Naive thymus-derived CD4-positive, alpha-beta T cell (primary cell): Measurements from ENCODE around the gene TGFBR2. TPM values are rescaled to one million over a fixed set of nuclear protein-coding genes. Genes with fewer than 3 reads are reported as not detected.

Experiments used
- ATAC-seq: fragments of 150-1000 bp; cut with Tn5 transposase; 2 replicates; pipeline ENCODE4 v1.10.0; 2021; ENCODE audit warnings: mild to moderate bottlenecking, moderate library complexity
- CTCF ChIA-PET: fragments of 350-600 bp; sonication (Branson Sonifier 250); formaldehyde crosslinking; loops from one replicate; lab custom pipeline; 2021; ENCODE audit warnings: antibody characterized with exemption; lab: Charles Lee
- POLR2A ChIA-PET: fragments of 350-600 bp; sonication (Branson Sonifier 250); formaldehyde crosslinking; loops from one replicate; lab custom pipeline; 2021; ENCODE audit warnings: antibody characterized with exemption, inconsistent platforms; lab: Charles Lee
- DNase-seq, 9 donors: peaks; one replicate each; pipeline versions ENCODE4 v3.0.0 to v3.0.0-alpha.2; 2020 to 2022; ENCODE audit warnings: mixed read lengths in 1 of 9
- H3K27ac ChIP-seq: one replicate; pipeline ENCODE4 v1.7.0; 2013; ENCODE audit warnings: mild to moderate bottlenecking, low read depth, low read length, moderate library complexity
- H3K27me3 ChIP-seq, 2 donors: one replicate each; pipeline ENCODE4 v1.7.0; 2013; ENCODE audit warnings: low read length in 2 of 2, mild to moderate bottlenecking in 2 of 2, moderate library complexity in 2 of 2; ENCODE audit not compliant: control insufficient read depth in 2 of 2, insufficient read depth in 2 of 2
- H3K36me3 ChIP-seq, 3 experiments: 1 replicate in 2 of 3; 2 replicates in 1 of 3; pipeline ENCODE4 v1.7.0; 2013; ENCODE audit warnings: low read length in 3 of 3, mild to moderate bottlenecking in 3 of 3, moderate library complexity in 1 of 3; ENCODE audit not compliant: insufficient read depth in 3 of 3, control insufficient read depth in 2 of 3
- H3K4me1 ChIP-seq, 2 donors: one replicate each; pipeline ENCODE4 v1.7.0; 2013; ENCODE audit warnings: low read length in 2 of 2, mild to moderate bottlenecking in 2 of 2, moderate library complexity in 1 of 2; ENCODE audit not compliant: control insufficient read depth in 2 of 2, insufficient read depth in 2 of 2
- H3K4me3 ChIP-seq: 2 replicates; pipeline ENCODE4 v1.7.0; 2013; ENCODE audit warnings: mild to moderate bottlenecking, low read length
- H3K9me3 ChIP-seq, 3 experiments: 1 replicate in 2 of 3; 2 replicates in 1 of 3; pipeline ENCODE4 v1.7.0; 2013; ENCODE audit warnings: low read length in 3 of 3; ENCODE audit not compliant: control insufficient read depth in 2 of 3
- H3K27ac Mint-ChIP-seq, 9 donors: one replicate each; pipeline ENCODE4 v1.8.0; 2020 to 2022; ENCODE audit warnings: mixed read lengths in 9 of 9, mild to moderate bottlenecking in 8 of 9, moderate library complexity in 5 of 9, inconsistent platforms in 2 of 9
- H3K27me3 Mint-ChIP-seq, 5 donors: one replicate each; pipeline ENCODE4 v1.8.0; 2021 to 2022; ENCODE audit warnings: mixed read lengths in 5 of 5, mild to moderate bottlenecking in 1 of 5
- H3K36me3 Mint-ChIP-seq, 5 donors: one replicate each; pipeline ENCODE4 v1.8.0; 2020 to 2022; ENCODE audit warnings: mixed read lengths in 5 of 5, mild to moderate bottlenecking in 3 of 5, inconsistent platforms in 1 of 5
- H3K4me1 Mint-ChIP-seq, 7 donors: one replicate each; pipeline ENCODE4 v1.8.0; 2020 to 2022; ENCODE audit warnings: mixed read lengths in 7 of 7, mild to moderate bottlenecking in 3 of 7, inconsistent platforms in 1 of 7
- H3K4me3 Mint-ChIP-seq, 10 donors: one replicate each; pipeline ENCODE4 v1.8.0; 2020 to 2022; ENCODE audit warnings: mild to moderate bottlenecking in 10 of 10, mixed read lengths in 10 of 10, moderate library complexity in 6 of 10, inconsistent platforms in 2 of 10
- H3K9me3 Mint-ChIP-seq, 11 donors: one replicate each; pipeline ENCODE4 v1.8.0; 2020 to 2022; ENCODE audit warnings: mixed read lengths in 11 of 11, mild to moderate bottlenecking in 4 of 11, inconsistent platforms in 1 of 11, moderate library complexity in 1 of 11
- intact Hi-C, 2 donors: fragments of 100-400 bp; cut with micrococcal nuclease; formaldehyde crosslinking; loops; one replicate each; pipeline ENCODE4 v1.15.1; 2023
- polyA plus RNA-seq, 2 donors: library from polyadenylated mRNA; unstranded; fragments of 300-500 nt; fragmentation: Illumina TruSeq; gene quantifications; one replicate each; pipeline ENCODE4 v1.2.3, GENCODE V29; 2021
- total RNA-seq, 6 experiments: library from RNA in 5 of 6; stranded (reverse) in 5 of 6; gene quantifications; 1 replicate in 5 of 6; 2 replicates in 1 of 6; pipeline ENCODE4 v1.2.3 and lab custom pipeline; 2021 to 2026

The TGFBR2 gene
- total and polyA plus RNA-seq, 7 experiments from 2014 or later: 63.0 to 263 (median 155) TPM

- Histone ChIP-seq H3K4me1 (peaks cover 57 to 97% of the 10 kb centered on the region in 2 donors), H3K9me3 (no peaks in the 10 kb centered on the region), H3K27ac (peak overlapping the region; percentile 55), H3K27me3 (no peaks in the 10 kb centered on the region), H3K4me3 (no peak overlapping the region), H3K36me3 (peaks cover 0 to 66% (median 30%) of the 10 kb centered on the region in 3 experiments)
- no peaks in the 10 kb centered on the region for H3K27me3 Mint-ChIP-seq
- ChIA-PET CTCF (interaction anchor here (0.7 to 1.7 kb wide), 4 partner anchors 10 to 44 kb away, joined by 3 to 8 read pairs (median 4); no protein-coding TSS in a partner anchor), POLR2A (interaction anchor here (1.0 to 33.4 kb wide), 7 partner anchors 5 to 35 kb away, joined by 3 to 853 read pairs (median 6); partner anchors contain the start of gene TGFBR2)
- peak overlapping the region; percentile 45 to 99 (median 97) for H3K27ac Mint-ChIP-seq
- peaks cover 34 to 76% (median 71%) of the 10 kb centered on the region in 5 donors for H3K36me3 Mint-ChIP-seq
- peak overlapping the region; percentile 35 to 88 (median 69) for H3K4me3 Mint-ChIP-seq
- DNase-seq (no peak), ATAC-seq (no peak)
- intact Hi-C loops: no loop called here
- peaks cover 0 to 2% (median 0%) of the 10 kb centered on the region in 11 donors for H3K9me3 Mint-ChIP-seq
- peaks cover 68 to 100% (median 96%) of the 10 kb centered on the region in 7 donors for H3K4me1 Mint-ChIP-seq
Observed at GRCh38 chr3:30648670-30649357, 42.4 kb downstream of the TGFBR2 start.

DNA sequence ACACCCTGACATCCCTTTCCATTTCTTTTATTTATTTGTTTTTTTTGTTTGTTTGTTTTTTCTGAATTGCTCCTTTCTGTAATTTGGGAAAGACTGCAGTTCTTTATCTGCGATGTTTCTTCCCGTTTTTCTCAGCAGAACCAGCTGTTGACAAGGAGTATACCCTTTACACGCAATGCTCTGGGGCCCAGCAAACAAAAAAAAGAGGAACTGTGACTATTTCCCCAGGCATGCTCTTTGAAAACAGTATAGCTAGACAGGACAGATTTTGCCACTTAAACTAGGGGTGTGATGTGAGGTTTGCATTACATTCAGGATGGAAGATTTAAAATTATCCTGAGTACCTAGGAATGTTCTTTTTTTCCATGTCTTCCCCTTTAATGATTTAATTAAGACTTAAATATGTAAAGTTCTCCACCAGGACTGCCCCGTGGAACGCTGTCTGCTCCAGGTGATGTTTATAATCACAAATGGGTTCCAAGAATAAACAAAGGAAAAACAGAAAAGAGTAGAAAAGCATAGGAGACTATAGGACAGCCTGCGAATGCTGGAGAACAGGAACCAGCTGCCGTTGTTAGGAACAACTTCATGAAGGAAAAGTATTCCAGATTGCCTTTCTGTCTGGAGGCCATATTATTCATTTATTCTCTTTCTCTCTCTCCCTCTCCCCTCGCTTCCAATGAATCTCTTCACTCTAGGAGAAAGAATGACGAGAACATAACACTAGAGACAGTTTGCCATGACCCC is 43.3 kb downstream of the TGFBR2 start:
- Mint-ChIP-seq H3K27ac (peak overlapping the region; percentile 45 to 99 (median 97)), H3K27me3 (no peaks in the 10 kb centered on the region), H3K9me3 (peaks cover 0 to 2% (median 0%) of the 10 kb centered on the region in 11 donors), H3K36me3 (peaks cover 39 to 86% (median 79%) of the 10 kb centered on the region in 5 donors), H3K4me3 (peak overlapping the region in 8 of 10 donors; percentile 29 to 88 (median 65)), H3K4me1 (peaks cover 67 to 100% (median 96%) of the 10 kb centered on the region in 7 donors)
- H3K27ac ChIP-seq: peak overlapping the region; percentile 57
- peak; percentile 32 for ATAC-seq
- ChIA-PET POLR2A (interaction anchor here (1.1 to 33.4 kb wide), 6 partner anchors 9 to 36 kb away, joined by 3 to 853 read pairs (median 4); partner anchors contain the start of gene TGFBR2), CTCF (no interaction called here)
- DNase-seq: no peak
- H3K9me3 ChIP-seq: no peaks in the 10 kb centered on the region
- intact Hi-C loops: no loop called here
- no peak overlapping the region for H3K4me3 ChIP-seq
- no peaks in the 10 kb centered on the region for H3K27me3 ChIP-seq
- H3K36me3 ChIP-seq: peaks cover 0 to 73% (median 30%) of the 10 kb centered on the region in 3 experiments
- H3K4me1 ChIP-seq: peaks cover 58 to 97% of the 10 kb centered on the region in 2 donors

- Mint-ChIP-seq H3K4me1 (peaks cover 68 to 100% (median 96%) of the 10 kb centered on the region in 7 donors), H3K36me3 (peaks cover 42 to 83% (median 82%) of the 10 kb centered on the region in 5 donors), H3K4me3 (peak overlapping the region in 8 of 10 donors; percentile 5 to 88 (median 43)), H3K9me3 (peaks cover 0 to 2% (median 0%) of the 10 kb centered on the region in 11 donors), H3K27ac (peak overlapping the region; percentile 45 to 99 (median 97)), H3K27me3 (no peaks in the 10 kb centered on the region)
- no peaks in the 10 kb centered on the region for H3K27me3 ChIP-seq
- no peaks in the 10 kb centered on the region for H3K9me3 ChIP-seq
- H3K4me1 ChIP-seq: peaks cover 58 to 96% of the 10 kb centered on the region in 2 donors
- intact Hi-C loops: no loop called here
- H3K36me3 ChIP-seq: peaks cover 0 to 70% (median 30%) of the 10 kb centered on the region in 3 experiments
- ChIA-PET CTCF (interaction anchor here (0.8 kb wide), 2 partner anchors 13 to 17 kb away, joined by 3 read pairs; no protein-coding TSS in a partner anchor), POLR2A (interaction anchor here (0.6 to 33.4 kb wide), 6 partner anchors 9 to 69 kb away, joined by 3 to 853 read pairs (median 4); partner anchors contain the start of gene TGFBR2)
- DNase-seq: no peak
- H3K27ac ChIP-seq: peak overlapping the region; percentile 57
- no peak for ATAC-seq
- H3K4me3 ChIP-seq: no peak overlapping the region
Observed at GRCh38 chr3:30650348-30650995, 44.1 kb downstream of the TGFBR2 start.

DNA sequence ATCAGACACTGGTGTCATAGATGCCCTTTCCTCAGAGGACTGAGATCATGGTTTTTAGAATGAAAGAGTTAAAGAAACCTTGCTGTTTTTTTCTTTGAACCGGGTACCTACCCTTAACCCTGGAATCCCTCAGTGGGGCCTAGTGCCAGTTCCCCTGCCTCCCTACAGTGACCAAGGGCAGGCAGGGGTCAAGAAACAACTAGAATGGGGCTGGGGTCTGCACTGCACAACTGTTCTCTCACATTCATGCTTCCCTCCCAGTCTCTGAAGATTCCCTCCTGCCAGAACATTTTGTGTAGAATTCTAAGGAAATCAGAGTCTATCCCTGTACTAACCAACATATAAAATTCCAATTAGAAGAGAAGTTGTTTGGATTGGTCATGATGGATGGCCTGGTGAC is 47.9 kb downstream of the TGFBR2 start:
- ChIA-PET POLR2A (interaction anchor here (1.0 to 33.4 kb wide), 10 partner anchors 12 to 319 kb away, joined by 3 to 853 read pairs (median 10); partner anchors contain the start of gene TGFBR2), CTCF (interaction anchor here (0.8 to 2.1 kb wide), 5 partner anchors 23 to 48 kb away, joined by 3 to 6 read pairs (median 3); partner anchors contain the start of gene TGFBR2)
- H3K36me3 Mint-ChIP-seq: peaks cover 39 to 83% (median 79%) of the 10 kb centered on the region in 5 donors
- H3K4me3 ChIP-seq: peak overlapping the region; percentile 9
- no peaks in the 10 kb centered on the region for H3K27me3 Mint-ChIP-seq
- peaks cover 63 to 100% (median 98%) of the 10 kb centered on the region in 7 donors for H3K4me1 Mint-ChIP-seq
- DNase-seq (no peak), ATAC-seq (no peak)
- intact Hi-C loops: no loop called here
- peaks cover 66 to 98% of the 10 kb centered on the region in 2 donors for H3K4me1 ChIP-seq
- H3K9me3 Mint-ChIP-seq: peaks cover 0 to 2% (median 0%) of the 10 kb centered on the region in 11 donors
- peaks cover 3 to 47% (median 23%) of the 10 kb centered on the region in 3 experiments for H3K36me3 ChIP-seq
- no peaks in the 10 kb centered on the region for H3K9me3 ChIP-seq
- H3K27ac ChIP-seq: peak overlapping the region; percentile 84
- H3K4me3 Mint-ChIP-seq: peak overlapping the region; percentile 71 to 88 (median 78)
- no peaks in the 10 kb centered on the region for H3K27me3 ChIP-seq
- peak overlapping the region; percentile 91 to 99 (median 97) for H3K27ac Mint-ChIP-seq

DNA sequence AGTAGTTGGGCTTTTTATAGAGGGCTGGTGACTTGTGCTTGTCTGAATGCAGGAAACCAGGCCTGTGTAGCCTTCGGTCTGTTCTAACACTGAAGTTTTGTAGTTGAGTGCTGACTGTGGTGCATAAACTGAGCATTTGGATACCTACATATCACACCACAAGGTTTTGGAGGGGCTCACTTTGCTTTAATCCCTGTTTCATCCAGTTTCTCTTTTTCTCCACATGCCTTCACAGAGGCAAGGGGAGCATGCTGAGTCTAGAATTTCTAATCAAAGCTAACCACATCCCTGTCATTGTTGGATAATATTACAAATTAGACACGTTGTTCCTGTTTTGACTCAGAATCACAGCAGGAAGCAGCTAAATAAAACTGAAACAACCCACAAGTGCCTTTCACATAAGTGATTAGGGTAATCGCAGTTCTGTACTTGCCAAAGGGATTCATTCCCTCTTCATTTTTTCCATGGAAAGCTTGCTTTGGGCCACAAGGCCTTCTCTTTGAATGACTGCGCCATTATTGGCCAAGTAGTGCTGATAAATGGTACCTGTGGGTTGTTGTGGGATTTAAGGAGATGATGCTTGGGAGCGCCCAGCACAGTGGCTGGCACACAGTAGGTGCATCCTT is 48.9 kb downstream of the TGFBR2 start:
- no peaks in the 10 kb centered on the region for H3K27me3 ChIP-seq
- H3K4me3 ChIP-seq: peak overlapping the region; percentile 43
- ATAC-seq: peak; percentile 66
- Mint-ChIP-seq H3K36me3 (peaks cover 36 to 73% (median 70%) of the 10 kb centered on the region in 5 donors), H3K9me3 (peaks cover 0 to 2% (median 0%) of the 10 kb centered on the region in 11 donors), H3K27ac (peak overlapping the region; percentile 91 to 99 (median 97)), H3K4me1 (peaks cover 56 to 100% (median 92%) of the 10 kb centered on the region in 7 donors), H3K4me3 (peak overlapping the region; percentile 71 to 88 (median 78)), H3K27me3 (no peaks in the 10 kb centered on the region)
- peaks cover 3 to 39% (median 22%) of the 10 kb centered on the region in 3 experiments for H3K36me3 ChIP-seq
- ChIA-PET CTCF (interaction anchor here (0.8 to 2.1 kb wide), 8 partner anchors 10 to 49 kb away, joined by 3 to 6 read pairs (median 3); partner anchors contain the start of gene TGFBR2), POLR2A (interaction anchor here (0.6 to 33.4 kb wide), 15 partner anchors 13 to 540 kb away, joined by 3 to 853 read pairs (median 7); partner anchors contain the start of gene TGFBR2)
- no peaks in the 10 kb centered on the region for H3K9me3 ChIP-seq
- H3K27ac ChIP-seq: peak overlapping the region; percentile 84
- DNase-seq: peak in 7 of 9 donors; percentile 73 to 89 (median 85)
- intact Hi-C loops: loop anchor here (1.0 to 5.0 kb wide), 7 partner anchors 10 to 877 kb away; partner anchors contain the start of genes STT3B (in 2 of the 2) and TGFBR2 (in 1 of the 2)
- peaks cover 75 to 98% of the 10 kb centered on the region in 2 donors for H3K4me1 ChIP-seq
